ENCODE measurements around the gene ZNF138.
"Not testable (repeated sequence)": the region's sequence is repeated elsewhere in the genome, so short reads cannot be mapped to it uniquely, and the experiment has no call there.

The ZNF138 gene

DNA sequence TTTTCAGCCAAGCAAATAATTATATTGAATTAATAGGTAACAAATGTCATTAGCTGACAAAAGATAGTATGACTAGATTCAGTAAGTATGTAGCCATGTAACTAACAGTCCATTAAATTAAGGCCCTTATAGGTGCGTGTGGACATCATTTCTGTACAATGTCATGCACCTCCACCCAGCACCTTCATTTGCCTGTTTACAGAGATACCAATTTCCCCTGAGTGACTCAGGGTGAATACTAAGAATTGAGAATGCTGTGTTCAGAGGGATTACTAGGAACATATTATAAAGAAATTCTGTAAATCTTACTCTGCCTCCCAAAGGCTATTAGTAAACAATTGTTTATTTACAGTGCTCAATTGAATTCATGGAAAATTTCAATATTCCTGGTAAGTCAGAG lies 60.7 kb downstream of the ZNF138 start:
- Histone ChIP-seq H3K23ac (ENCODE audit: low read depth, low read length, poor library complexity) (no peak overlapping the region), H3K36me3 (replicated peaks in 1 of 2; ENCODE audit: control insufficient read depth in 2 of 2, insufficient read depth in 2 of 2, low read length in 2 of 2) (no peaks in the 10 kb centered on the region), H4K8ac (ENCODE audit: low read depth, low read length) (no peak overlapping the region), H3K9me3 (replicated peaks in 1 of 2; ENCODE audit: control insufficient read depth in 2 of 2, insufficient read depth in 1 of 2, low read depth in 1 of 2, low read length in 2 of 2) (no peaks in the 10 kb centered on the region), H3K4me1 (ENCODE audit: control insufficient read depth in 2 of 2, insufficient read depth in 1 of 2, low read depth in 1 of 2, low read length in 2 of 2) (no peaks in the 10 kb centered on the region), H3K4me2 (ENCODE audit: insufficient read depth, low read length, poor library complexity, severe bottlenecking) (no peak overlapping the region), H3K4ac (ENCODE audit: low read length) (no peak overlapping the region), H2BK120ac (ENCODE audit: low read depth, low read length) (no peak overlapping the region), H3K27me3 (ENCODE audit: control insufficient read depth in 3 of 3, insufficient read depth in 3 of 3, low read depth in 1 of 3, low read length in 3 of 3) (no peaks in the 10 kb centered on the region), H3K14ac (ENCODE audit: low read length) (no peak overlapping the region), H4K91ac (ENCODE audit: low read depth, low read length, poor library complexity) (no peak overlapping the region), H2BK15ac (ENCODE audit: low read length) (no peak overlapping the region), H3K27ac (replicated peaks; ENCODE audit: low read length) (no peak overlapping the region), H2BK12ac (ENCODE audit: low read length) (no peak overlapping the region), H3K4me3 (ENCODE audit: low read length in 2 of 2) (no peak overlapping the region), H2AFZ (ENCODE audit: low read length) (no peak overlapping the region), H3K79me1 (ENCODE audit: low read depth, low read length) (no peaks in the 10 kb centered on the region), H3K18ac (ENCODE audit: low read length) (no peak overlapping the region), H2AK5ac (ENCODE audit: low read depth, low read length) (no peak overlapping the region), H3K9ac (ENCODE audit: low read depth, low read length, poor library complexity) (no peak overlapping the region), H2BK5ac (ENCODE audit: low read length) (no peak overlapping the region)
- no peak for DNase-seq (ENCODE audit: low spot score)
- WGBS, 2 donors (ENCODE audit: extremely low coverage in 2 of 2, insufficient read length in 2 of 2, insufficient replicate concordance in 1 of 2) = no CpG with 5 or more reads among the region's 1 CpG

DNA sequence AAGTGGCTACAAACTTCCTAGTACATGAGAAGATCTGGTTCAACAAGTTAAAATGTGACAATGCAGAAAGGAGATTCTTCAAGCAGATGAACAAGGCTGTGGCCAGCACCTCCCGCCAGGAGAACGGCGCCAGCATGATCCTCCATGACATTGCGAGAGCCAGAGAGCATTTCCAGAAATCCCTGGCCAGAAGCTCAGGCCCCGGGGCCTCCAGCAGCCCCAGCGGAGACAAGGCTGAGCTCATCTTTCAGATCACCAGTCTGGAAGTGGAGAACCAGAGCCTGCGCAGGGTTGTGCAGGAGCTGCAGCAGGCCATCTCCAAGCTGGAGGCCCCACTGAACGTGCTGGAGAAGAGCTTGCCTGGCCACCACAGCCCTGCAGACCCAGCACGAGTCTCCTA lies 68.8 kb downstream of the ZNF138 start:
- DNase-seq (ENCODE audit: low spot score) = no peak
- WGBS, 2 donors (ENCODE audit: extremely low coverage in 2 of 2, insufficient read length in 2 of 2, insufficient replicate concordance in 1 of 2) = no CpG with 5 or more reads among the region's 9 CpGs

GRCh38 chr7:64863530-64863929 lies 69.3 kb downstream of the ZNF138 start:
- H4K91ac ChIP-seq (ENCODE audit: low read depth, low read length, poor library complexity); H4K8ac ChIP-seq (ENCODE audit: low read depth, low read length); H3K9ac ChIP-seq (ENCODE audit: low read depth, low read length, poor library complexity); DNase-seq (ENCODE audit: low spot score); H3K79me1 ChIP-seq (ENCODE audit: low read depth, low read length); H2BK120ac ChIP-seq (ENCODE audit: low read depth, low read length); H3K4me3 ChIP-seq (ENCODE audit: low read length in 2 of 2); H3K4ac ChIP-seq (ENCODE audit: low read length); H3K4me1 ChIP-seq (ENCODE audit: control insufficient read depth in 2 of 2, insufficient read depth in 1 of 2, low read depth in 1 of 2, low read length in 2 of 2); H3K18ac ChIP-seq (ENCODE audit: low read length); H3K27me3 ChIP-seq (ENCODE audit: control insufficient read depth in 3 of 3, insufficient read depth in 3 of 3, low read depth in 1 of 3, low read length in 3 of 3); H3K27ac ChIP-seq (replicated peaks; ENCODE audit: low read length); H3K14ac ChIP-seq (ENCODE audit: low read length); H3K36me3 ChIP-seq (replicated peaks in 1 of 2; ENCODE audit: control insufficient read depth in 2 of 2, insufficient read depth in 2 of 2, low read length in 2 of 2); H3K4me2 ChIP-seq (ENCODE audit: insufficient read depth, low read length, poor library complexity, severe bottlenecking); H2AFZ ChIP-seq (ENCODE audit: low read length); H2BK5ac ChIP-seq (ENCODE audit: low read length); H3K23ac ChIP-seq (ENCODE audit: low read depth, low read length, poor library complexity); H2BK12ac ChIP-seq (ENCODE audit: low read length); H2BK15ac ChIP-seq (ENCODE audit: low read length); H2AK5ac ChIP-seq (ENCODE audit: low read depth, low read length): not testable (repeated sequence)
- WGBS, 2 donors (ENCODE audit: extremely low coverage in 2 of 2, insufficient read length in 2 of 2, insufficient replicate concordance in 1 of 2) = no CpG with 5 or more reads among the region's 3 CpGs
- peaks cover 2 to 11% of the 10 kb centered on the region in 2 donors for H3K9me3 ChIP-seq (replicated peaks in 1 of 2; ENCODE audit: control insufficient read depth in 2 of 2, insufficient read depth in 1 of 2, low read depth in 1 of 2, low read length in 2 of 2)

More for the DNA sequence above, 68.8 kb downstream of the ZNF138 start:
- Histone ChIP-seq H2BK120ac (ENCODE audit: low read depth, low read length) (no peak overlapping the region), H3K4me3 (ENCODE audit: low read length in 2 of 2) (no peak overlapping the region), H3K36me3 (replicated peaks in 1 of 2; ENCODE audit: control insufficient read depth in 2 of 2, insufficient read depth in 2 of 2, low read length in 2 of 2) (no peaks in the 10 kb centered on the region), H3K4me2 (ENCODE audit: insufficient read depth, low read length, poor library complexity, severe bottlenecking) (no peak overlapping the region), H2BK15ac (ENCODE audit: low read length) (no peak overlapping the region), H3K4me1 (ENCODE audit: control insufficient read depth in 2 of 2, insufficient read depth in 1 of 2, low read depth in 1 of 2, low read length in 2 of 2) (no peaks in the 10 kb centered on the region), H3K4ac (ENCODE audit: low read length) (no peak overlapping the region), H2BK5ac (ENCODE audit: low read length) (no peak overlapping the region), H3K27ac (replicated peaks; ENCODE audit: low read length) (no peak overlapping the region), H3K9ac (ENCODE audit: low read depth, low read length, poor library complexity) (no peak overlapping the region), H3K27me3 (ENCODE audit: control insufficient read depth in 3 of 3, insufficient read depth in 3 of 3, low read depth in 1 of 3, low read length in 3 of 3) (no peaks in the 10 kb centered on the region), H3K14ac (ENCODE audit: low read length) (no peak overlapping the region), H3K23ac (ENCODE audit: low read depth, low read length, poor library complexity) (no peak overlapping the region), H3K79me1 (ENCODE audit: low read depth, low read length) (no peaks in the 10 kb centered on the region), H4K91ac (ENCODE audit: low read depth, low read length, poor library complexity) (no peak overlapping the region), H3K18ac (ENCODE audit: low read length) (no peak overlapping the region), H2AK5ac (ENCODE audit: low read depth, low read length) (no peak overlapping the region), H4K8ac (ENCODE audit: low read depth, low read length) (no peak overlapping the region), H3K9me3 (replicated peaks in 1 of 2; ENCODE audit: control insufficient read depth in 2 of 2, insufficient read depth in 1 of 2, low read depth in 1 of 2, low read length in 2 of 2) (peaks cover 0 to 8% of the 10 kb centered on the region in 2 donors), H2BK12ac (ENCODE audit: low read length) (no peak overlapping the region), H2AFZ (ENCODE audit: low read length) (no peak overlapping the region)

DNA sequence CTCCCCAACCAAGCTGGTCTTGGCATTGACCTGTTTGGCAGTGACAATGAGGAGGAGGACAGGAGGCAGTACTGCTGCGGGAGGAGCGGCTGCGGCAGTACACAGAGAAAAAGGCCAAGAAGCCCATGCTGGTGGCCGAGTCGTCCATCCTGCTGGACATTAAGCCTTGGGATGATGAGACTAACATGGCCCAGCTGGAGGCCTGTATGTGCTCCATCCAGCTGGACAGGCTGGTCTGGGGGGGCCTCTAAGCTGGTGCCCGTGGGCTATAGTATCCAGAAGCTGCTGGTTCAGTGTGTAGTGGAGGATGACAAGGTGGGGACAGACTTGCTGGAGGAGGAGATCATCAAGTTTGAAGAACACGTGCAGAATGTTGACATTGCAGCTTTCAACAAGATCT lies 69.7 kb downstream of the ZNF138 start:
- H3K27ac ChIP-seq (replicated peaks; ENCODE audit: low read length) = no peak overlapping the region
- H2BK5ac ChIP-seq (ENCODE audit: low read length) = no peak overlapping the region
- H2AK5ac ChIP-seq (ENCODE audit: low read depth, low read length) = no peak overlapping the region
- no peak overlapping the region for H3K9ac ChIP-seq (ENCODE audit: low read depth, low read length, poor library complexity)
- H3K4ac ChIP-seq (ENCODE audit: low read length) = no peak overlapping the region
- no peak overlapping the region for H4K91ac ChIP-seq (ENCODE audit: low read depth, low read length, poor library complexity)
- no peak overlapping the region for H2AFZ ChIP-seq (ENCODE audit: low read length)
- H3K9me3 ChIP-seq (replicated peaks in 1 of 2; ENCODE audit: control insufficient read depth in 2 of 2, insufficient read depth in 1 of 2, low read depth in 1 of 2, low read length in 2 of 2) = peaks cover 4 to 11% of the 10 kb centered on the region in 2 donors
- H2BK15ac ChIP-seq (ENCODE audit: low read length) = no peak overlapping the region
- DNase-seq (ENCODE audit: low spot score) = no peak
- H3K79me1 ChIP-seq (ENCODE audit: low read depth, low read length) = no peaks in the 10 kb centered on the region
- H3K23ac ChIP-seq (ENCODE audit: low read depth, low read length, poor library complexity) = no peak overlapping the region
- no CpG with 5 or more reads among the region's 7 CpGs for WGBS, 2 donors (ENCODE audit: extremely low coverage in 2 of 2, insufficient read length in 2 of 2, insufficient replicate concordance in 1 of 2)
- no peak overlapping the region for H3K4me2 ChIP-seq (ENCODE audit: insufficient read depth, low read length, poor library complexity, severe bottlenecking)
- no peak overlapping the region for H3K18ac ChIP-seq (ENCODE audit: low read length)
- no peaks in the 10 kb centered on the region for H3K36me3 ChIP-seq (replicated peaks in 1 of 2; ENCODE audit: control insufficient read depth in 2 of 2, insufficient read depth in 2 of 2, low read length in 2 of 2)
- no peak overlapping the region for H3K14ac ChIP-seq (ENCODE audit: low read length)
- H4K8ac ChIP-seq (ENCODE audit: low read depth, low read length) = no peak overlapping the region
- H3K27me3 ChIP-seq (ENCODE audit: control insufficient read depth in 3 of 3, insufficient read depth in 3 of 3, low read depth in 1 of 3, low read length in 3 of 3) = no peaks in the 10 kb centered on the region
- H2BK12ac ChIP-seq (ENCODE audit: low read length) = no peak overlapping the region
- H3K4me1 ChIP-seq (ENCODE audit: control insufficient read depth in 2 of 2, insufficient read depth in 1 of 2, low read depth in 1 of 2, low read length in 2 of 2) = no peaks in the 10 kb centered on the region
- H3K4me3 ChIP-seq (ENCODE audit: low read length in 2 of 2) = no peak overlapping the region
- H2BK120ac ChIP-seq (ENCODE audit: low read depth, low read length) = no peak overlapping the region

Data from neuronal stem cell (in vitro differentiated cells).